ENCODE data around the gene GJA9. TPM values are rescaled to one million over a fixed set of nuclear protein-coding genes. Genes with fewer than 3 reads are reported as not detected.

The GJA9 gene
- total RNA-seq, 2 donors from 2014 or later = 0.09 to 0.28 TPM

DNA sequence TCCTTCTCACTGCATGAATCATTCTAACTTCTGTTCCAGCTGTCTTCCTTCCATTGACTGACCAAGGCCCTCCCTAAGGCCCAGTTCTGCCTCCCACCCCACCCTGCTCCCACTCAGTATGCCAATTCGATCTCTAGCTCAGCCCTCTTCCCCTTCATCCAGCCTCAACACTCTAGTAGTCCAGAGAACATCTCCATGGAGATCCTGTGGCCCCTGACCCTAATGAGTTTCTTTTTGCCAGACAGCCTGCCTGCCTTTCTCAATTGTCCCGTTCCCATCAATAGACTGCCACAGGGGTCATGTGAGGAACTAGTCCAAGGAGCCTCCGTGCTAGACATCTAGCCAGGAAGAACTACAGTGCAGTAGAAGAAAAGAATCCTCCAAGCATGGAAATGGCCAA, 48.2 kb downstream of the GJA9 start:
- 67% methylated on average over 3 of the region's 3 CpGs for WGBS
- Histone ChIP-seq H3K4me1 (replicated peaks) (no peaks in the 10 kb centered on the region), H3K27ac (no peak overlapping the region), H3K9me3 (no peaks in the 10 kb centered on the region), H3K36me3 (no peaks in the 10 kb centered on the region), H3K4me3 (no peak overlapping the region), H3K27me3 (replicated peaks; ENCODE audit: insufficient read depth) (no peaks in the 10 kb centered on the region)
- TF ChIP-seq POLR2AphosphoS5 (IDR thresholded peaks at IDR 0.05) (no peak), POLR2A (IDR thresholded peaks at IDR 0.05) (no peak), CTCF (IDR thresholded peaks at IDR 0.05) (no peak)
- DNase-seq (ENCODE audit: low spot score) = no peak
- intact Hi-C loops (cut with DNase I) = loop anchor here (10.0 kb wide), 1 partner anchor 798 kb away; no protein-coding TSS in a partner anchor

- TF ChIP-seq CTCF (IDR thresholded peaks at IDR 0.05) (no peak), POLR2A (IDR thresholded peaks at IDR 0.05) (no peak), POLR2AphosphoS5 (IDR thresholded peaks at IDR 0.05) (no peak)
- WGBS = 77% methylated on average over 3 of the region's 3 CpGs
- no peak for DNase-seq (ENCODE audit: low spot score)
- intact Hi-C loops (cut with DNase I) = loop anchor here (10.0 kb wide), 1 partner anchor 798 kb away; no protein-coding TSS in a partner anchor
- Histone ChIP-seq H3K4me1 (replicated peaks) (no peaks in the 10 kb centered on the region), H3K27ac (no peak overlapping the region), H3K36me3 (no peaks in the 10 kb centered on the region), H3K9me3 (no peaks in the 10 kb centered on the region), H3K4me3 (no peak overlapping the region), H3K27me3 (replicated peaks; ENCODE audit: insufficient read depth) (no peaks in the 10 kb centered on the region)
Measured at GRCh38 chr1:38832370-38832734, 49.0 kb downstream of the GJA9 start.

DNA sequence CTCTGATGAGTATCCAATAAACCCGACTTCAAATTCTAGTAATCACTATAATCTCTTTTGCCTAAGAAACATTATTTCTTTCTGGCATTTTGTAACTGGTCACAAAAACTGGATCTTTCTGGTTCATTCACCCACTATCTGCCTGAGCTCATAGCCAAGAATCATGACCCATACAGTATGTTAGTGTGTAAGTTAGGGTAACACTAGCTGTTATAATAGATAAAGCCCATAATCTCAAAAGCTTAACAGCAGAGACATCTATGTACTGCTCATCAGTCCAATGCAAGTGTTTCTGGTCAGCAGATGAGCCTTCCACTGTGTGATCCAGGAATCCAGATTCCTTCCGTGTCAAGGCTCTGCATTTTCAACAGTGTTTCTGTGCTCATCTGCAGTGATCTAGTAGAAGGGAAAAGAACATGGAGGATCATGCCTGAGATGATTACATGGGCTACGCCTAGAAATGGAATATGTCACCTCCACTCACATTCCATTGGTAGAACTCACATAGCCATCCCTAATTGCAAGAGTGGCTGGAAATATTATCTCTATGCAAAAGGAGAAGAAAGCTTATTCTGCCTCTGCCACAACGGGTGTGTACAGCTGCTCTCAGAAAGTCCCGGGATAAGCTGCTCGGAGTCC, 49.5 kb downstream of the GJA9 start:
- no peak overlapping the region for H3K27ac ChIP-seq
- 86% methylated on average over 6 of the region's 6 CpGs for WGBS
- TF ChIP-seq POLR2A (IDR thresholded peaks at IDR 0.05) (no peak), POLR2AphosphoS5 (IDR thresholded peaks at IDR 0.05) (no peak), CTCF (IDR thresholded peaks at IDR 0.05) (no peak)
- H3K9me3 ChIP-seq = no peaks in the 10 kb centered on the region
- H3K4me1 ChIP-seq (replicated peaks) = no peaks in the 10 kb centered on the region
- no peaks in the 10 kb centered on the region for H3K36me3 ChIP-seq
- no peak for DNase-seq (ENCODE audit: low spot score)
- H3K4me3 ChIP-seq = no peak overlapping the region
- intact Hi-C loops (cut with DNase I) = loop anchor here (10.0 kb wide), 1 partner anchor 797 kb away; no protein-coding TSS in a partner anchor
- H3K27me3 ChIP-seq (replicated peaks; ENCODE audit: insufficient read depth) = no peaks in the 10 kb centered on the region

GRCh38 chr1:38829368-38829767, 52.0 kb downstream of the GJA9 start:
- H3K27me3 ChIP-seq (replicated peaks; ENCODE audit: insufficient read depth) = no peaks in the 10 kb centered on the region
- no peaks in the 10 kb centered on the region for H3K9me3 ChIP-seq
- WGBS = 27% methylated on average over 1 of the region's 1 CpG
- no peak overlapping the region for H3K4me3 ChIP-seq
- no peaks in the 10 kb centered on the region for H3K4me1 ChIP-seq (replicated peaks)
- TF ChIP-seq POLR2AphosphoS5 (IDR thresholded peaks at IDR 0.05) = no peak
- no peak for TF ChIP-seq CTCF (IDR thresholded peaks at IDR 0.05)
- no peak for TF ChIP-seq POLR2A (IDR thresholded peaks at IDR 0.05)
- intact Hi-C loops (cut with DNase I) = no loop called here
- no peak overlapping the region for H3K27ac ChIP-seq
- no peak for DNase-seq (ENCODE audit: low spot score)
- H3K36me3 ChIP-seq = no peaks in the 10 kb centered on the region

GRCh38 chr1:38827318-38827717, 54.1 kb downstream of the GJA9 start:
- 68% methylated on average over 2 of the region's 2 CpGs for WGBS
- H3K4me1 ChIP-seq (replicated peaks) = no peaks in the 10 kb centered on the region
- H3K36me3 ChIP-seq = no peaks in the 10 kb centered on the region
- no peak overlapping the region for H3K27ac ChIP-seq
- H3K9me3 ChIP-seq = no peaks in the 10 kb centered on the region
- TF ChIP-seq POLR2AphosphoS5 (IDR thresholded peaks at IDR 0.05) (no peak), CTCF (IDR thresholded peaks at IDR 0.05) (no peak), POLR2A (IDR thresholded peaks at IDR 0.05) (no peak)
- no peak overlapping the region for H3K4me3 ChIP-seq
- intact Hi-C loops (cut with DNase I) = no loop called here
- no peak for DNase-seq (ENCODE audit: low spot score)
- no peaks in the 10 kb centered on the region for H3K27me3 ChIP-seq (replicated peaks; ENCODE audit: insufficient read depth)
